Testis (tissue), 2 donors: Measurements from ENCODE around the gene CCSER2.

Source experiments
- POLR2A ChIP-seq: fragments of 450-650 bp; IDR thresholded peaks from one replicate; pipeline ENCODE4 v1.6.1; 2017; ENCODE audit warnings: antibody characterized with exemption, mild to moderate bottlenecking, moderate library complexity
- TF ChIP-seq, protein P1 (sequence below), 3 experiments: fragments of 450-650 bp in 2 of 3; fragments of 200-600 bp in 1 of 3; sonication (generic) in 1 of 3; IDR thresholded peaks; one replicate each; pipeline ENCODE4 v1.5.1; 2016 to 2019; ENCODE audit warnings: antibody characterized with exemption in 3 of 3, mild to moderate bottlenecking in 2 of 3, moderate library complexity in 1 of 3

DNA sequence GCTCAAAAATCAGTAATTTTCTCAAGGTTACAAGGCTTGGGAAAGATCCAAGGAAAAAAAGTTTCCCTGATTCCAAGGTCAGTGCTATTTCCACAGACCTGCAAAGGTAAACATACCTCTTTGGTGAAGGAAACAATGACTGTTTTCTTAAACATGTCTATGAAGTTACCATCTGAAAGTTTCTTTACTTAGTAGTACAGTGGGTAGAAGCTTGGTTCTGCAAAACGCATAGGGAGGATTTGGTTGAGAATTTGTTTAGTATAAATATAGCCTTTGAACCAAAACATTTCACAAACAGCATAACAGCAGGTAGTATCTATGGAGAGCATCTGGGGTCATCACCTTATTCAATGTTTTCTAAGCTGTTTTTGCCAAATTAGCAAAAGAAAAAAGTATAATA is 169.6 kb downstream of the CCSER2 start:
- TF ChIP-seq, protein P1, sequence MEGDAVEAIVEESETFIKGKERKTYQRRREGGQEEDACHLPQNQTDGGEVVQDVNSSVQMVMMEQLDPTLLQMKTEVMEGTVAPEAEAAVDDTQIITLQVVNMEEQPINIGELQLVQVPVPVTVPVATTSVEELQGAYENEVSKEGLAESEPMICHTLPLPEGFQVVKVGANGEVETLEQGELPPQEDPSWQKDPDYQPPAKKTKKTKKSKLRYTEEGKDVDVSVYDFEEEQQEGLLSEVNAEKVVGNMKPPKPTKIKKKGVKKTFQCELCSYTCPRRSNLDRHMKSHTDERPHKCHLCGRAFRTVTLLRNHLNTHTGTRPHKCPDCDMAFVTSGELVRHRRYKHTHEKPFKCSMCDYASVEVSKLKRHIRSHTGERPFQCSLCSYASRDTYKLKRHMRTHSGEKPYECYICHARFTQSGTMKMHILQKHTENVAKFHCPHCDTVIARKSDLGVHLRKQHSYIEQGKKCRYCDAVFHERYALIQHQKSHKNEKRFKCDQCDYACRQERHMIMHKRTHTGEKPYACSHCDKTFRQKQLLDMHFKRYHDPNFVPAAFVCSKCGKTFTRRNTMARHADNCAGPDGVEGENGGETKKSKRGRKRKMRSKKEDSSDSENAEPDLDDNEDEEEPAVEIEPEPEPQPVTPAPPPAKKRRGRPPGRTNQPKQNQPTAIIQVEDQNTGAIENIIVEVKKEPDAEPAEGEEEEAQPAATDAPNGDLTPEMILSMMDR (IDR thresholded peaks at IDR 0.05) = no peak
- no peak for TF ChIP-seq POLR2A
